NB4 (cell line): Measurements from ENCODE around the gene CDC20.

Experiments
- MYC ChIP-seq: IDR thresholded peaks from 2 replicates; pipeline ENCODE4 v1.6.1; 2011; ENCODE audit warnings: low read depth, low read length
- POLR2A ChIP-seq: IDR thresholded peaks from 2 replicates; pipeline ENCODE4 v1.6.1; 2011; ENCODE audit warnings: mild to moderate bottlenecking; ENCODE audit not compliant: insufficient read length; ENCODE audit errors: extremely low read depth
- TF ChIP-seq, protein P1 (sequence below): IDR thresholded peaks from one replicate; pipeline ENCODE4 v1.5.1; 2012; ENCODE audit warnings: low read depth, low read length

- TF ChIP-seq POLR2A: no peak
- TF ChIP-seq, protein P1, sequence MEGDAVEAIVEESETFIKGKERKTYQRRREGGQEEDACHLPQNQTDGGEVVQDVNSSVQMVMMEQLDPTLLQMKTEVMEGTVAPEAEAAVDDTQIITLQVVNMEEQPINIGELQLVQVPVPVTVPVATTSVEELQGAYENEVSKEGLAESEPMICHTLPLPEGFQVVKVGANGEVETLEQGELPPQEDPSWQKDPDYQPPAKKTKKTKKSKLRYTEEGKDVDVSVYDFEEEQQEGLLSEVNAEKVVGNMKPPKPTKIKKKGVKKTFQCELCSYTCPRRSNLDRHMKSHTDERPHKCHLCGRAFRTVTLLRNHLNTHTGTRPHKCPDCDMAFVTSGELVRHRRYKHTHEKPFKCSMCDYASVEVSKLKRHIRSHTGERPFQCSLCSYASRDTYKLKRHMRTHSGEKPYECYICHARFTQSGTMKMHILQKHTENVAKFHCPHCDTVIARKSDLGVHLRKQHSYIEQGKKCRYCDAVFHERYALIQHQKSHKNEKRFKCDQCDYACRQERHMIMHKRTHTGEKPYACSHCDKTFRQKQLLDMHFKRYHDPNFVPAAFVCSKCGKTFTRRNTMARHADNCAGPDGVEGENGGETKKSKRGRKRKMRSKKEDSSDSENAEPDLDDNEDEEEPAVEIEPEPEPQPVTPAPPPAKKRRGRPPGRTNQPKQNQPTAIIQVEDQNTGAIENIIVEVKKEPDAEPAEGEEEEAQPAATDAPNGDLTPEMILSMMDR: no peak
- TF ChIP-seq MYC: no peak
Measured at GRCh38 chr1:43377831-43378230, 19.1 kb downstream of the CDC20 start.
